22Rv1 (cell line): ENCODE measurements around the gene AATF.

Source experiments
- CTCF ChIP-seq: fragments of 450-650 bp; IDR thresholded peaks from 2 replicates; pipeline ENCODE4 v1.5.1; 2017; ENCODE audit warnings: mild to moderate bottlenecking
- ZFX ChIP-seq: fragments of 450-650 bp; IDR thresholded peaks from 2 replicates; pipeline ENCODE4 v1.6.1; 2017; ENCODE audit warnings: antibody characterized with exemption, borderline replicate concordance

GRCh38 chr17:37062021-37062420, 113.3 kb downstream of the AATF start:
- no peak for TF ChIP-seq CTCF
- no peak for TF ChIP-seq ZFX
